A549 (cell line): ENCODE measurements around the gene HSD17B13. TPM values are rescaled to one million over a fixed set of nuclear protein-coding genes. Genes with fewer than 3 reads are reported as not detected.

Experiments used
- ATAC-seq, 2 experiments: fragments of 200-7000 bp in 1 of 2; fragments of >200 bp in 1 of 2; cut with Nextera tagmentation in 1 of 2; cut with Tn5 transposase in 1 of 2; 3 replicates each; pipeline versions ENCODE4 v1.8.0 to v1.9.1; 2018 to 2020; ENCODE audit warnings: mild to moderate bottlenecking in 1 of 2, moderate library complexity in 1 of 2
- CTCF ChIA-PET: fragments of 300-600 bp; sonication (Branson Sonifier 250); formaldehyde crosslinking; extraction: SDS; loops from one replicate; lab custom pipeline; 2021; ENCODE audit warnings: antibody characterized with exemption, inconsistent platforms; lab: Yijun Ruan, JAX
- POLR2A ChIA-PET: fragments of 350-600 bp; formaldehyde crosslinking; extraction: SDS; loops from one replicate; lab custom pipeline; 2021; ENCODE audit warnings: antibody characterized with exemption, inconsistent platforms; lab: Yijun Ruan, JAX
- DNase-seq, 2 experiments: peaks; one replicate each; pipeline versions ENCODE4 v3.0.0 to v3.0.0-alpha.2; 2011 to 2016; ENCODE audit warnings: low read depth in 1 of 2, low spot score in 1 of 2
- FAIRE-seq: peaks from 2 replicates; lab custom pipeline; 2011; peaks lifted over from hg19 to GRCh38; lab: Jason Lieb, UNC
- H3K27ac ChIP-seq, 2 experiments: fragments of >200 bp; sonication (Bioruptor Twin); formaldehyde crosslinking; 3 replicates each; pipeline ENCODE4 v1.5.1; 2016 to 2017
- H3K4me1 ChIP-seq: fragments of >200 bp; sonication (Bioruptor Twin); formaldehyde crosslinking; 3 replicates; pipeline ENCODE4 v1.6.1; 2016
- H3K4me2 ChIP-seq: fragments of >200 bp; sonication (Bioruptor Twin); formaldehyde crosslinking; 3 replicates; pipeline ENCODE4 v1.6.1; 2016
- H3K4me3 ChIP-seq: fragments of >200 bp; sonication (Bioruptor Twin); formaldehyde crosslinking; 3 replicates; pipeline ENCODE4 v1.5.1; 2016
- H3K9me3 ChIP-seq: fragments of >200 bp; sonication (Bioruptor Twin); formaldehyde crosslinking; 3 replicates; pipeline ENCODE4 v1.6.1; 2016
- BHLHE40 ChIP-seq: IDR thresholded peaks from 2 replicates; pipeline ENCODE4 v1.6.1; 2012; ENCODE audit warnings: low read depth, low read length, inconsistent platforms
- CHD2 ChIP-seq: fragments of 150-350 bp; IDR thresholded peaks from 2 replicates; pipeline ENCODE4 v1.6.1; 2014; ENCODE audit warnings: low read length; ENCODE audit not compliant: partially characterized antibody
- CHD4 ChIP-seq: fragments of 200-600 bp; sonication (generic); IDR thresholded peaks from 2 replicates; pipeline ENCODE4 v1.6.1; 2016; ENCODE audit warnings: antibody characterized with exemption, mild to moderate bottlenecking, borderline replicate concordance
- CTCF ChIP-seq: fragments of >200 bp; sonication (Bioruptor Twin); formaldehyde crosslinking; IDR thresholded peaks from 3 replicates; pipeline ENCODE4 v1.5.1; 2016
- EHF ChIP-seq: fragments of 250-450 bp; sonication (Bioruptor Pico); IDR thresholded peaks from 2 replicates; pipeline ENCODE4 v1.5.0; 2020; ENCODE audit warnings: mild to moderate bottlenecking
- ELK1 ChIP-seq: fragments of 150-350 bp; IDR thresholded peaks from 2 replicates; pipeline ENCODE4 v1.6.1; 2014; ENCODE audit warnings: low read depth, mild to moderate bottlenecking, low read length
- ESRRA ChIP-seq: fragments of 150-350 bp; IDR thresholded peaks from 2 replicates; pipeline ENCODE4 v1.6.1; 2014; ENCODE audit warnings: mild to moderate bottlenecking, low read length, borderline replicate concordance
- FOSB ChIP-seq: fragments of 250-450 bp; sonication (Bioruptor Pico); IDR thresholded peaks from 2 replicates; pipeline ENCODE4 v1.5.0; 2020; ENCODE audit warnings: mild to moderate bottlenecking, moderate library complexity
- GATA3 ChIP-seq: IDR thresholded peaks from 2 replicates; pipeline ENCODE4 v1.6.1; 2012; ENCODE audit warnings: borderline replicate concordance
- MAZ ChIP-seq: fragments of 150-350 bp; IDR thresholded peaks from 2 replicates; pipeline ENCODE4 v1.6.1; 2014; ENCODE audit warnings: antibody characterized with exemption, low read depth, low read length, borderline replicate concordance
- MYC ChIP-seq: IDR thresholded peaks from 2 replicates; pipeline ENCODE4 v1.6.1; 2012; ENCODE audit warnings: mild to moderate bottlenecking, inconsistent platforms, low read length, improper control_type of control experiment, borderline replicate concordance
- NFE2L2 ChIP-seq: fragments of 150-350 bp; conservative IDR thresholded peaks from 2 replicates; pipeline ENCODE4 v1.6.1; 2014; ENCODE audit warnings: low read length
- NPAS2 ChIP-seq: fragments of 250-450 bp; sonication (Bioruptor Pico); IDR thresholded peaks from 2 replicates; pipeline ENCODE4 v1.8.0; 2022; ENCODE audit warnings: mild to moderate bottlenecking, moderate library complexity, borderline replicate concordance
- PHF8 ChIP-seq: fragments of 200-600 bp; sonication (generic); IDR thresholded peaks from 2 replicates; pipeline ENCODE4 v1.6.1; 2016; ENCODE audit warnings: low read depth, mild to moderate bottlenecking, antibody characterized with exemption, moderate library complexity, borderline replicate concordance
- POLR2A ChIP-seq: IDR thresholded peaks from 2 replicates; pipeline ENCODE4 v1.6.1; 2012; ENCODE audit warnings: mild to moderate bottlenecking, low read length
- RCOR1 ChIP-seq: fragments of 150-350 bp; IDR thresholded peaks from 2 replicates; pipeline ENCODE4 v1.6.1; 2014; ENCODE audit warnings: antibody characterized with exemption, low read length, low read depth
- SMC3 ChIP-seq: fragments of >200 bp; sonication (Bioruptor Twin); formaldehyde crosslinking; IDR thresholded peaks from 3 replicates; pipeline ENCODE4 v1.6.1; 2018; ENCODE audit warnings: inconsistent platforms
- TFCP2L1 ChIP-seq: fragments of 250-450 bp; sonication (Bioruptor Pico); IDR thresholded peaks from 2 replicates; pipeline ENCODE4 v1.5.0; 2021; ENCODE audit warnings: mild to moderate bottlenecking
- ZC3H11A ChIP-seq: fragments of 450-650 bp; IDR thresholded peaks from 2 replicates; pipeline ENCODE4 v1.6.1; 2014; ENCODE audit warnings: antibody characterized with exemption, mild to moderate bottlenecking
- ZFP36 ChIP-seq: fragments of 450-650 bp; IDR thresholded peaks from 2 replicates; pipeline ENCODE4 v1.6.1; 2014; ENCODE audit warnings: borderline replicate concordance; ENCODE audit not compliant: partially characterized antibody
- ZNF302 ChIP-seq: fragments of 250-450 bp; sonication (Bioruptor Pico); IDR thresholded peaks from 2 replicates; pipeline ENCODE4 v1.9.0; 2021; ENCODE audit warnings: inconsistent platforms, mild to moderate bottlenecking, moderate library complexity
- ZSCAN20 ChIP-seq: fragments of 250-450 bp; sonication (Bioruptor Pico); IDR thresholded peaks from 2 replicates; pipeline ENCODE4 v1.8.0; 2022; ENCODE audit warnings: mild to moderate bottlenecking, moderate library complexity
- WGBS: methylation state at CpG from one replicate; pipeline ENCODE4 v1.1.6; 2017; ENCODE audit errors: missing lambda C conversion rate; 5-methylcytosine and 5-hydroxymethylcytosine counted together
- polyA plus RNA-seq, 4 experiments: library from polyadenylated mRNA; depleted of rRNA in 3 of 4; stranded (reverse); fragments of >200 nt; fragmentation: RNase III in 1 of 4; extraction: RNeasy Plus Mini Kit Qiagen cat#74134 plus additional on column Dnase treatment in 1 of 4; gene quantifications; 2 replicates in 3 of 4; 3 replicates in 1 of 4; pipeline ENCODE4 v1.2.3, GENCODE V29; 2011 to 2017
- TF ChIP-seq, protein P1 (sequence below): IDR thresholded peaks from 2 replicates; pipeline ENCODE4 v1.6.1; 2012

HSD17B13 gene
- polyA plus RNA-seq, 2 of the 4 experiments (the other 2 are of a cell fraction), result 0.08 to 0.30 TPM

DNA sequence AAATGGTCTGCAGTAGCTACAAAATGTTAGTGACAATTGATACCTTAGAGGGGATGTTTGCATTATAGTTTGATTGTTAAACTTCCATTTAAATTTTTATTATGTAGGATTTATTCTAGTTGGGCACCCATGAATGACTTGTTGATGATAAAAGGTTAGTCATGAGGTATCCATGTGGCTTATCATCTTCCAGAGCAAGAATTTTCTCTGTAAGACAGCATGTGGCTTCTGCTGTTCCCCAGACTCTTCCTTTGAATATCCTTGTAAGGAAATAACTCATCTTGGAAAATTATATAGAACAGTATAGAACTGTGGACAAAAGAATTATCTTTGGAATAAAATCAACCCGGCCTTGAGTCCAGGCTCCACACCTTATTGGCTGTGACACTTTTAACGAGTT is 62.2 kb downstream of the HSD17B13 start:
- no peak for DNase-seq
- Histone ChIP-seq H3K9me3 (no peaks in the 10 kb centered on the region), H3K4me3 (no peak overlapping the region), H3K27ac (no peak overlapping the region), H3K4me1 (no peaks in the 10 kb centered on the region), H3K4me2 (no peak overlapping the region)
- no peak for FAIRE-seq
- no peak for ATAC-seq
- ChIA-PET CTCF (no interaction called here), POLR2A (no interaction called here)
- 78% methylated on average over 2 of the region's 2 CpGs for WGBS
- TF ChIP-seq EHF (CRISPR knock-in tag), result no peak

- FAIRE-seq (no peak), DNase-seq (no peak), ATAC-seq (no peak)
- Histone ChIP-seq H3K4me2 (no peak overlapping the region), H3K4me3 (no peak overlapping the region), H3K9me3 (no peaks in the 10 kb centered on the region), H3K27ac (no peak overlapping the region), H3K4me1 (no peaks in the 10 kb centered on the region)
- ChIA-PET CTCF (no interaction called here), POLR2A (no interaction called here)
- WGBS, result 71% methylated on average over 2 of the region's 2 CpGs
- no peak for TF ChIP-seq ZNF302 (CRISPR knock-in tag)
- TF ChIP-seq NPAS2 (CRISPR knock-in tag), result no peak
- TF ChIP-seq NFE2L2, result no peak
- TF ChIP-seq MYC, result no peak
- no peak for TF ChIP-seq GATA3
- TF ChIP-seq, protein P1, sequence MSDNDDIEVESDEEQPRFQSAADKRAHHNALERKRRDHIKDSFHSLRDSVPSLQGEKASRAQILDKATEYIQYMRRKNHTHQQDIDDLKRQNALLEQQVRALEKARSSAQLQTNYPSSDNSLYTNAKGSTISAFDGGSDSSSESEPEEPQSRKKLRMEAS, result no peak
- no peak for TF ChIP-seq CHD2
- TF ChIP-seq ZFP36, result no peak
- no peak for TF ChIP-seq MAZ
- TF ChIP-seq FOSB (CRISPR knock-in tag), result no peak
- TF ChIP-seq CTCF, result no peak
- TF ChIP-seq POLR2A, result no peak
- TF ChIP-seq ELK1, result no peak
- no peak for TF ChIP-seq BHLHE40
These were observed 64.0 kb downstream of the HSD17B13 start for GRCh38 chr4:87258677-87259076.

DNA sequence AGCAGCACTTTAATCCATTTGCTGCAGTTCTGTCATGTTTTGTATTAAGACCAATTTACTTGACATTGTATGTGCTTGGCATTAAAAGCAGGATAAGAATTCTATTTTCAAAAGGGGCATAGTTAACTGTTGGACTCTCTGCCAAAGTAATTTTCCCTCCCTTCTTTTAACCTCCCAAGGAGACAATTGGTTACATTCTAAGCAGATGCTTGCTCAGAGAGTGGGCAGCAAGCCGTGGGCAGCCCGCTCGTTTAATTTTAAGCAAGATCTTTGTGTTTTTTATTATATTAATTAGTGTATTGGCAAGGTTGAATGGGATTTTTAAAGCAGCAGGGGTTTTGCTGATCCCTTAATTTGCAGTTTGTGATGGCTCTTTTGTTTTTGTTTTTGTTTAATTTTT is 65.2 kb downstream of the HSD17B13 start:
- no peak for TF ChIP-seq ZC3H11A
- no peak for TF ChIP-seq RCOR1
- TF ChIP-seq SMC3, result no peak
- no peak for TF ChIP-seq CHD4
- TF ChIP-seq ESRRA, result no peak
- no peak for TF ChIP-seq PHF8
- TF ChIP-seq ZSCAN20 (CRISPR knock-in tag), result no peak
- TF ChIP-seq TFCP2L1, result no peak
- no peak for TF ChIP-seq MYC
- TF ChIP-seq EHF (CRISPR knock-in tag), result no peak
- no peak for FAIRE-seq
- ATAC-seq, result no peak
- Histone ChIP-seq H3K4me1 (no peaks in the 10 kb centered on the region), H3K9me3 (no peaks in the 10 kb centered on the region), H3K27ac (no peak overlapping the region), H3K4me3 (no peak overlapping the region), H3K4me2 (no peak overlapping the region)
- ChIA-PET POLR2A (no interaction called here), CTCF (no interaction called here)
- WGBS, result 57% methylated on average over 3 of the region's 3 CpGs
- DNase-seq, result no peak
